Adrenal gland (tissue), 5 donors: ENCODE measurements around the gene PNPLA1.

Source experiments
- CTCF ChIP-seq, 6 experiments: fragments of 450-650 bp in 4 of 6; fragments of 200-600 bp in 2 of 6; sonication (generic) in 1 of 6; IDR thresholded peaks; 1 replicate in 5 of 6; 2 replicates in 1 of 6; pipeline versions ENCODE4 v1.5.1 to v1.8.0; 2016 to 2021; ENCODE audit warnings: antibody characterized with exemption in 6 of 6, mild to moderate bottlenecking in 2 of 6, moderate library complexity in 1 of 6
- POLR2A ChIP-seq, 2 donors: fragments of 450-650 bp; IDR thresholded peaks; one replicate each; pipeline ENCODE4 v1.6.1; 2017; ENCODE audit warnings: antibody characterized with exemption in 2 of 2, mild to moderate bottlenecking in 2 of 2, moderate library complexity in 1 of 2
- donor health status: DM: no; HTN: no; CAD: no.

- TF ChIP-seq CTCF (IDR thresholded peaks at IDR 0.05) (no peak), POLR2A (IDR thresholded peaks at IDR 0.05) (no peak)
These were observed 2.8 kb upstream of the PNPLA1 start for GRCh38 chr6:36266913-36267644.
